Measurements from ENCODE around the gene CMBL. TPM values are rescaled to one million over a fixed set of nuclear protein-coding genes. Genes with fewer than 3 reads are reported as not detected.

Gene CMBL
- total and polyA plus RNA-seq, 2 of the 13 experiments (the other 11 are each of a cell fraction or from before 2014, with no cell fraction given): 11.5 to 17.0 TPM

- no peak for TF ChIP-seq HINFP (CRISPR knock-in tag; IDR thresholded peaks at IDR 0.05; ENCODE audit: low read depth)
- no peak for TF ChIP-seq ZNF503 (CRISPR knock-in tag; IDR thresholded peaks at IDR 0.05)
- TF ChIP-seq KMT2B (CRISPR knock-in tag; IDR thresholded peaks at IDR 0.05): peak; percentile 63
- TF ChIP-seq THYN1 (CRISPR knock-in tag; IDR thresholded peaks at IDR 0.05; ENCODE audit: borderline replicate concordance, low read depth): no peak
- peak; percentile 55; the same call in 1 of the 2 replicates for TF ChIP-seq DRAP1 (CRISPR knock-in tag; IDR thresholded peaks at IDR 0.05)
- peak; percentile 61; the same call in 1 of the 2 replicates for TF ChIP-seq ZNF784 (CRISPR knock-in tag; IDR thresholded peaks at IDR 0.05; ENCODE audit: borderline replicate concordance)
- TF ChIP-seq ZNF883 (CRISPR knock-in tag; IDR thresholded peaks at IDR 0.05; ENCODE audit: not compliant biosample characterization): peak; percentile 74
- no peak for TF ChIP-seq ZNF383 (CRISPR knock-in tag; IDR thresholded peaks at IDR 0.05; ENCODE audit: borderline replicate concordance)
- TF ChIP-seq ATF4 (CRISPR knock-in tag; IDR thresholded peaks at IDR 0.05): peak in 1 of 2 experiments; percentile 73; a peak in 1 of 4 replicates
- no peak for TF ChIP-seq E2F5 (CRISPR knock-in tag; conservative IDR thresholded peaks at IDR 0.05)
- TF ChIP-seq ARID3A (IDR thresholded peaks at IDR 0.05; ENCODE audit: low read depth, low read length): no peak
- TF ChIP-seq ZBTB20 (CRISPR knock-in tag; IDR thresholded peaks at IDR 0.05; ENCODE audit: borderline replicate concordance, low read depth): no peak
- TF ChIP-seq ATF5 (CRISPR knock-in tag; IDR thresholded peaks at IDR 0.05; ENCODE audit: low read depth): no peak
- TF ChIP-seq HBP1 (CRISPR knock-in tag; IDR thresholded peaks at IDR 0.05; ENCODE audit: low read depth): peak; percentile 81; the same call in 1 of the 2 replicates
- no peak for TF ChIP-seq TCF12 (IDR thresholded peaks at IDR 0.05)
- TF ChIP-seq TCF12 (CRISPR knock-in tag; IDR thresholded peaks at IDR 0.05): 0 out of 2 replicates have a peak, but pooled peaks have one; percentile 34
These were observed 57.5 kb downstream of the CMBL start, which contains the start of gene CCT5 (continued) for GRCh38 chr5:10249948-10250805.

Data from HepG2 (cell line).